Measurements from ENCODE around the gene TBX6.

Gene TBX6, protein sequence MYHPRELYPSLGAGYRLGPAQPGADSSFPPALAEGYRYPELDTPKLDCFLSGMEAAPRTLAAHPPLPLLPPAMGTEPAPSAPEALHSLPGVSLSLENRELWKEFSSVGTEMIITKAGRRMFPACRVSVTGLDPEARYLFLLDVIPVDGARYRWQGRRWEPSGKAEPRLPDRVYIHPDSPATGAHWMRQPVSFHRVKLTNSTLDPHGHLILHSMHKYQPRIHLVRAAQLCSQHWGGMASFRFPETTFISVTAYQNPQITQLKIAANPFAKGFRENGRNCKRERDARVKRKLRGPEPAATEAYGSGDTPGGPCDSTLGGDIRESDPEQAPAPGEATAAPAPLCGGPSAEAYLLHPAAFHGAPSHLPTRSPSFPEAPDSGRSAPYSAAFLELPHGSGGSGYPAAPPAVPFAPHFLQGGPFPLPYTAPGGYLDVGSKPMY

DNA sequence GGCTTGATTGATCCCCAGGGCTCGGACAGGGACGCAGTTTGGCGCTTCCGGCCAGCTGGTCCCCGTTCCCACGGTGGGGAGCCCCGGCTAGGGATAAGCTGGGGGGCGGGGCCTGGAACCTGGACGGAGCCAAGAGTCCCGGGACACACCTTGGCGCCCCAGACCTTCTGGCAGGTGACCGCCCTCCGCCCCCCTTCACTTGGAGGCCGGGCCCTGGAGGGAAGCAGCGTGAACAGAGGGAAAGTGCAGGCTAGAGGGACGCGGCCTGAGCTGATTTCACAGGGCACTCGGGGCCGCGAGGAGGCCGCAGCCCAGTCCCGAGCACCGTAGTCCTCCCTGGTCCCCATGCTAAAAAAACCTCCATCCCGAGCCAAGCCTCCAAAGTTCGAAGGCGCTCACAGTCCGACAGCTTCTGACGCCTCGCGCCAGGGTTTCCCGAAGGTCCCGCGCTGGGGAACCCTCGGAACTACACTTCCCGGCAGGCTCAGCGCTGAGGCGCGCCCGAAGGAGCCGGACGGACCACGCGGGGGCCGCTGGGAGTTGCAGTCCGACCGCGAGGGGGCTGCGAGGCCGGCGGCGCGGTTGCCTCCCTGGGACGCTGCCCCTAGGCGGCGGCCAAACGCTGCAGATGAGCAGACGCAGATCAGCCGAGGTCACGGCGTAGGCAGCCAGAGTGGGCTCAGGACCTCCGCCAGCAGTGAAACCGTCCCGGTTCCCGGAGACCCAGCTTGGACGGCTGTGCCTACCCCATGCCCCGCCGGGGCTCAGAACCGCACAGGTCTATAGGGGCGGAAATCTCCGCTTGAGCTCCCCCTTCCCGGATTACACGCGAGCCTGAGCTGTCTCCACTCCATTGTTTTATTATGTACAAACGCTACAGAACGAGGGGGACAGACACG is at the start of gene TBX6:
Gene TBX6, minus strand, starts transcription at position 451 of the 899 bp plus-strand sequence. CDS start 731 bp downstream, outside the sequence.
- peaks cover 73% of the 10 kb centered on the region for H3K4me1 Mint-ChIP-seq
- peak; percentile 96 for DNase-seq
- peaks cover 16% of the 10 kb centered on the region for H3K36me3 Mint-ChIP-seq (ENCODE audit: low read depth)
- H3K4me3 Mint-ChIP-seq = peak within 1 kb of the TSS; percentile 85
- peak within 1 kb of the TSS; percentile 97 for H3K27ac Mint-ChIP-seq
- peaks cover 7% of the 10 kb centered on the region for H3K27me3 Mint-ChIP-seq (ENCODE audit: low read depth, poor library complexity)
- TF ChIP-seq, protein P1, sequence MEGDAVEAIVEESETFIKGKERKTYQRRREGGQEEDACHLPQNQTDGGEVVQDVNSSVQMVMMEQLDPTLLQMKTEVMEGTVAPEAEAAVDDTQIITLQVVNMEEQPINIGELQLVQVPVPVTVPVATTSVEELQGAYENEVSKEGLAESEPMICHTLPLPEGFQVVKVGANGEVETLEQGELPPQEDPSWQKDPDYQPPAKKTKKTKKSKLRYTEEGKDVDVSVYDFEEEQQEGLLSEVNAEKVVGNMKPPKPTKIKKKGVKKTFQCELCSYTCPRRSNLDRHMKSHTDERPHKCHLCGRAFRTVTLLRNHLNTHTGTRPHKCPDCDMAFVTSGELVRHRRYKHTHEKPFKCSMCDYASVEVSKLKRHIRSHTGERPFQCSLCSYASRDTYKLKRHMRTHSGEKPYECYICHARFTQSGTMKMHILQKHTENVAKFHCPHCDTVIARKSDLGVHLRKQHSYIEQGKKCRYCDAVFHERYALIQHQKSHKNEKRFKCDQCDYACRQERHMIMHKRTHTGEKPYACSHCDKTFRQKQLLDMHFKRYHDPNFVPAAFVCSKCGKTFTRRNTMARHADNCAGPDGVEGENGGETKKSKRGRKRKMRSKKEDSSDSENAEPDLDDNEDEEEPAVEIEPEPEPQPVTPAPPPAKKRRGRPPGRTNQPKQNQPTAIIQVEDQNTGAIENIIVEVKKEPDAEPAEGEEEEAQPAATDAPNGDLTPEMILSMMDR (IDR thresholded peaks at IDR 0.05) = peak; percentile 59
- H3K9me3 Mint-ChIP-seq = peaks cover 5% of the 10 kb centered on the region

DNA sequence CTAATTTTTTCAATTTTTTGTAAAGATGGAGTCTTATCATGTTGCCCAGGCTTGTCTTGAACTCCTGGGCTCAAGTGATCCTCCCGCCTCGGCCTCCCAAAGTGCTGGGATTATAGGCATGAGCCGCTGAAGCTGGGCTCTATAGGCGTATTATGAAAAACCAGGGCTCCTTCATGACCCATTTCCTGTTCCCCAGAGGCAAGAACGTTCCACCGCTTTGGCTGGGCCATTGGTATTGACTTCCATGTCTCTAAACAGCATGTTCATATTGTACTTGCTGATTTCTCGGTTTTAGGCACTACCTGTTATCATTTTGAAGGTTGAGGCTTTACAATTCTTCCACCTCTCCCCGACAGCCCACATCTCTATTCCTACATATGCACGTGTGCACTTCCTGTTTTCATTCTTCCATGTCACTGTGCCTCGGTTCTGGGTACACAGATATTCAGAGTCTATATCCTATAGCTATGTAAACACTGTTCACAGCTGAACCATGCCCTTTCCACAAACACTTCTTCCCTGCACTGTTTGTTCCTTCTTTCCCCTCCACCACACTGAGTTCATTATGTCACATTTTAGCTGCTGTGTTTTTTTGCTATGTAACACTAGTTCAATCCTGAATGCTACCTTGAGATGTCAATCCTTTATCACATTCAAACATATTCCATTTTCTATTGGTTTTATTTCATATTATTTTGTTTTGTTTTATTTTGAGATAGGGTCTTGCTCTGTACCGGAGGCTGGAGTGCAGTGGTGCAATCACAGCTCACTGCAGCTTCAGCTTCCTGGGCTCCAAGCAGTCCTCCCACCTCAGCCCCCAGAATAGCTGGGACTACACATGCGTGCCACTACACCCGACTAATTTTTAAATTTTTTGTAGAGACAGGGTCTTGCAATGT is 48.1 kb upstream of the TBX6 start:
- Mint-ChIP-seq H3K4me3 (no peak overlapping the region), H3K27ac (no peak overlapping the region), H3K36me3 (ENCODE audit: low read depth) (no peaks in the 10 kb centered on the region), H3K27me3 (ENCODE audit: low read depth, poor library complexity) (peaks cover 14% of the 10 kb centered on the region), H3K4me1 (peaks cover 21% of the 10 kb centered on the region), H3K9me3 (peaks cover 3% of the 10 kb centered on the region)
- no peak for DNase-seq
- TF ChIP-seq, protein P1 (IDR thresholded peaks at IDR 0.05) = no peak

DNA sequence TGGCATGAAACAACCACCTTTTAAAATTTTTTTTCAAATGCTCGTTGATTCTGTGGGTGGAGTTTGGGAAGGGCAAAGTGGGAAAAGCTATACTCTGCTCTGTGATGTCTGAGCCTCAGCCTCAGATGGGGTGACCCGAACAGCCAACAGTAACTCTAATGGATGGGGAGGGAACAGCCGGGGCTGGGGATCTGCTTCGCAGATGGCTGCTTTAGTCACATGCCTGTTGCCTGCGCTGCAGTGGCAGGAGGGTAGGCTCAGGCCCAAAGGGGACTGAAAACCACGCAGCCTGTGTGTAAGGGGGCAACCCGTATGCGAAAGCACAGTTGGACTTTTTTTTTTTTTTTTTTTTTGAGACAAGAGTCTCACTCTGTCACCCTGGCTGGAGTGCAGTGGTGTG is 46.2 kb upstream of the TBX6 start:
- peaks cover 14% of the 10 kb centered on the region for H3K27me3 Mint-ChIP-seq (ENCODE audit: low read depth, poor library complexity)
- no peak overlapping the region for H3K4me3 Mint-ChIP-seq
- peaks cover 20% of the 10 kb centered on the region for H3K4me1 Mint-ChIP-seq
- TF ChIP-seq, protein P1 (IDR thresholded peaks at IDR 0.05) = no peak
- H3K27ac Mint-ChIP-seq = no peak overlapping the region
- peaks cover 6% of the 10 kb centered on the region for H3K9me3 Mint-ChIP-seq
- no peaks in the 10 kb centered on the region for H3K36me3 Mint-ChIP-seq (ENCODE audit: low read depth)
- DNase-seq = peak; percentile 17

DNA sequence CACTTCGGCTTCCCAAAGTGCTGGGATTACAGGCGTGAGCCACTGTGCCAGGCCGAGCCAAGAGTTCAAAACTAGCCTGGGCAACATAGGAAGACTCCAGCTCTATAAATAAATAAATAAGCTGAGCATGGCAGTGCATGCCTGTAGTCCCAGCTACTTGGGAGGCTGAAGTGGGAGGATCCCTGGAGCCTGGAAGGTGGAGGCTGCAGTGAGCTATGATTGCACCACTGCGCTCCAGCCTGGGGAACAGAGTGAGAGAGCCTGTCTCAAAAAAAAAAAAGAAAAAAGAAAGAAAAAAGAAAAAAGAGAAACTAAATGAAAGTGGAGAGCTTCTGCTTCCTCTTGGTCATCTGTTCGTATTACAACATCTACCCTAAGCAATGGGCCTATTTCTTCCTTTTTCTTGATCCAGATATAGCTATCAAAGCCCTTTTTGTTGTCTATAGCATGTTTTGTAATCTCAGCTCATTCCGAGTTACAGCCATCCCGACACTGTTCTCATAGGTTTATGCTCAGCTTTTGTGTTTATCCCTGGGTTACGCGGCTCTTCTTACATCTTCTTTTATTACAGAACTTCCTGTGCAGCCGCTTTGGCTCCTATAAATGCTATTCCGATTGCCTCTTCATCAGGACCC is 45.4 kb upstream of the TBX6 start:
- peaks cover 6% of the 10 kb centered on the region for H3K9me3 Mint-ChIP-seq
- H3K36me3 Mint-ChIP-seq (ENCODE audit: low read depth) = no peaks in the 10 kb centered on the region
- H3K27me3 Mint-ChIP-seq (ENCODE audit: low read depth, poor library complexity) = peaks cover 11% of the 10 kb centered on the region
- TF ChIP-seq, protein P1 (IDR thresholded peaks at IDR 0.05) = no peak
- H3K27ac Mint-ChIP-seq = peak overlapping the region; percentile 28
- no peak overlapping the region for H3K4me3 Mint-ChIP-seq
- H3K4me1 Mint-ChIP-seq = peaks cover 28% of the 10 kb centered on the region
- DNase-seq = no peak

DNA sequence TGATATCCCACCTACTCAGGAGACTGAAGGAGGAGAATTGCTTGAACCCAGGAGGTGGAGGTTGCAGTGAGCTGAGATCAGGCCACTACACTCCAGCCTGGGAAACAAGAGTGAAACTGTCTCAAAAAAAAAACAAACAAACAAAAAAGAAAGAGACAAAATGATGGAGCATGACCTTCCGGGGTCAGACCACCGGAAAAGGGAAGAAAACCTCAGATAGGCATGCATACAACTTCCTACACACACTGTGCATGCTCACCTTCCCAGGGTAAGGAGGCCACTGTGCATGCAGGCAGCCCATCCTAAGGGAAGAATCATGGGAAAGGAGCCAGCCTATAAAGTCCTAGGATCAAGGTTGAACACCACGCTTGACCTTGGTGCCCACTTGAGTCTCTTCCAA is 40.9 kb upstream of the TBX6 start:
- H3K9me3 Mint-ChIP-seq = peaks cover 6% of the 10 kb centered on the region
- DNase-seq = no peak
- H3K4me3 Mint-ChIP-seq = no peak overlapping the region
- no peaks in the 10 kb centered on the region for H3K36me3 Mint-ChIP-seq (ENCODE audit: low read depth)
- H3K27me3 Mint-ChIP-seq (ENCODE audit: low read depth, poor library complexity) = no peaks in the 10 kb centered on the region
- H3K4me1 Mint-ChIP-seq = peaks cover 22% of the 10 kb centered on the region
- TF ChIP-seq, protein P1 (IDR thresholded peaks at IDR 0.05) = no peak
- no peak overlapping the region for H3K27ac Mint-ChIP-seq

Data from nephron progenitor cell (in vitro differentiated cells).